ENCODE results near the gene TIMM10B.

- TF ChIP-seq CTCF (conservative IDR thresholded peaks at IDR 0.05; ENCODE audit: low read depth, low read length): no peak
- no peak for TF ChIP-seq EZH2 (IDR thresholded peaks at IDR 0.05; ENCODE audit: low read length, unreplicated experiment)
- no peak for TF ChIP-seq EZH2phosphoT487 (IDR thresholded peaks at IDR 0.05; ENCODE audit: borderline replicate concordance, low read length)
Observed at GRCh38 chr11:6483015-6483414, 1.7 kb downstream of the TIMM10B start.

Data from PC-3 (cell line).